Right lobe of liver (tissue), 6 donors: ENCODE data around the gene SLC18A2. TPM values are rescaled to one million over a fixed set of nuclear protein-coding genes. Genes with fewer than 3 reads are reported as not detected.

Source experiments
- ATAC-seq, 4 donors: fragments of 200-7000 bp; cut with Tn5 transposase; one replicate each; pipeline ENCODE4 v1.9.1; 2020; ENCODE audit warnings: mild to moderate bottlenecking in 4 of 4, moderate library complexity in 4 of 4
- DNase-seq, 3 donors: peaks; one replicate each; pipeline ENCODE4 v3.0.0-alpha.2; 2020
- H3K27ac ChIP-seq, 3 donors: fragments of 200-600 bp; one replicate each; pipeline ENCODE4 v1.8.0; 2022
- H3K27me3 ChIP-seq, 2 donors: fragments of 200-600 bp; one replicate each; pipeline ENCODE4 v1.8.0; 2022
- H3K36me3 ChIP-seq, 4 donors: fragments of 200-600 bp; sonication (generic) in 1 of 4; one replicate each; pipeline versions ENCODE4 v1.5.1 to v1.8.0; 2017 to 2022; ENCODE audit warnings: control low read depth in 1 of 4
- H3K4me1 ChIP-seq, 4 donors: fragments of 200-600 bp; sonication (generic) in 1 of 4; one replicate each; pipeline versions ENCODE4 v1.5.1 to v1.8.0; 2017 to 2022; ENCODE audit warnings: control low read depth in 1 of 4
- H3K4me3 ChIP-seq, 3 donors: fragments of 200-600 bp; one replicate each; pipeline ENCODE4 v1.8.0; 2022
- H3K9me3 ChIP-seq, 4 donors: fragments of 200-600 bp; sonication (generic) in 1 of 4; one replicate each; pipeline versions ENCODE4 v1.5.1 to v1.8.0; 2017 to 2022; ENCODE audit warnings: control low read depth in 1 of 4
- CTCF ChIP-seq, 4 donors: fragments of 200-600 bp in 3 of 4; fragments of 450-650 bp in 1 of 4; IDR thresholded peaks; one replicate each; pipeline versions ENCODE4 v1.5.1 to v1.8.0; 2016 to 2022; ENCODE audit warnings: antibody characterized with exemption in 4 of 4, mild to moderate bottlenecking in 2 of 4
- POLR2A ChIP-seq: fragments of 450-650 bp; IDR thresholded peaks from one replicate; pipeline ENCODE4 v1.6.1; 2017; ENCODE audit warnings: antibody characterized with exemption, mild to moderate bottlenecking
- WGBS: methylation state at CpG from one replicate; pipeline ENCODE4 v1.1.6; 2018; ENCODE audit warnings: low coverage, low lambda C conversion rate; ENCODE audit not compliant: insufficient coverage; ENCODE audit errors: missing lambda C conversion rate; 5-methylcytosine and 5-hydroxymethylcytosine counted together
- intact Hi-C, 2 donors: fragments of 100-400 bp; cut with DNase I; formaldehyde crosslinking; loops; one replicate each; pipeline versions ENCODE4 v1.11.2 to v1.14.1; 2022
- total RNA-seq, 6 experiments: library from RNA; depleted of rRNA in 2 of 6; stranded (reverse); fragments of >200 nt in 2 of 6; fragmentation: NEBNext Ultra II Directional in 3 of 6; extraction: Animal tissue kit (Norgen Biotek cat#: 25700) in 3 of 6; gene quantifications; one replicate each; pipeline versions ENCODE4 v1.1.0 to v1.2.4, GENCODE V29; 2016 to 2023
- donor health status: DM: no; HTN: yes; CAD: no.
- donor health status: DM: no; HTN: no; CAD: no.
- donor health status: DM: no; HTN: no; CAD: no.
- donor health status: DM: no; HTN: yes; CAD: no.
- donor health status: DM: no; HTN: yes; CAD: no.

SLC18A2 gene
- total RNA-seq, 6 experiments from 2014 or later: 0.04 to 1.1 (median 0.20) TPM

GRCh38 chr10:117273980-117274379, 33.1 kb downstream of the SLC18A2 start:
- Histone ChIP-seq H3K4me3 (no peak overlapping the region), H3K9me3 (no peaks in the 10 kb centered on the region), H3K36me3 (no peaks in the 10 kb centered on the region), H3K27me3 (no peaks in the 10 kb centered on the region), H3K27ac (no peak overlapping the region), H3K4me1 (no peaks in the 10 kb centered on the region)
- intact Hi-C loops: no loop called here
- DNase-seq (no peak), ATAC-seq (peak in 2 of 4 donors; percentile 16 to 21)
- 97% methylated on average over 3 of the region's 3 CpGs for WGBS
- TF ChIP-seq POLR2A (no peak), CTCF (IDR thresholded peaks at IDR 0.05) (no peak)

GRCh38 chr10:117274509-117274908, 33.6 kb downstream of the SLC18A2 start:
- Histone ChIP-seq H3K4me3 (no peak overlapping the region), H3K4me1 (no peaks in the 10 kb centered on the region), H3K9me3 (no peaks in the 10 kb centered on the region), H3K27ac (no peak overlapping the region), H3K36me3 (no peaks in the 10 kb centered on the region), H3K27me3 (no peaks in the 10 kb centered on the region)
- ATAC-seq (peak in 3 of 4 donors; percentile 12 to 26 (median 14)), DNase-seq (no peak)
- 86% methylated on average over 2 of the region's 5 CpGs for WGBS
- intact Hi-C loops: no loop called here
- no peak for TF ChIP-seq CTCF (IDR thresholded peaks at IDR 0.05)
- TF ChIP-seq POLR2A: no peak

GRCh38 chr10:117275121-117275520, 34.2 kb downstream of the SLC18A2 start:
- 64% methylated on average over 3 of the region's 3 CpGs for WGBS
- Histone ChIP-seq H3K27ac (no peak overlapping the region), H3K27me3 (no peaks in the 10 kb centered on the region), H3K9me3 (no peaks in the 10 kb centered on the region), H3K4me1 (no peaks in the 10 kb centered on the region), H3K36me3 (no peaks in the 10 kb centered on the region), H3K4me3 (no peak overlapping the region)
- ATAC-seq: no peak
- no peak for DNase-seq
- intact Hi-C loops: no loop called here
- TF ChIP-seq POLR2A (no peak), CTCF (IDR thresholded peaks at IDR 0.05) (no peak)

- no peaks in the 10 kb centered on the region for H3K4me1 ChIP-seq
- no peaks in the 10 kb centered on the region for H3K36me3 ChIP-seq
- DNase-seq (no peak), ATAC-seq (no peak)
- TF ChIP-seq POLR2A: no peak
- no peak for TF ChIP-seq CTCF (IDR thresholded peaks at IDR 0.05)
- 100% methylated on average over 2 of the region's 2 CpGs for whole genome bisulfite sequencing
- no peaks in the 10 kb centered on the region for H3K27me3 ChIP-seq
- H3K27ac ChIP-seq: no peak overlapping the region
- intact Hi-C loops: no loop called here
- H3K9me3 ChIP-seq: no peaks in the 10 kb centered on the region
- no peak overlapping the region for H3K4me3 ChIP-seq
Observed at GRCh38 chr10:117277675-117278074, 36.8 kb downstream of the SLC18A2 start.
